ENCODE data around the gene AKIRIN1.
"Not testable (repeated sequence)": the region's sequence is repeated elsewhere in the genome, so short reads cannot be mapped to it uniquely, and the experiment has no call there.

The AKIRIN1 gene

DNA sequence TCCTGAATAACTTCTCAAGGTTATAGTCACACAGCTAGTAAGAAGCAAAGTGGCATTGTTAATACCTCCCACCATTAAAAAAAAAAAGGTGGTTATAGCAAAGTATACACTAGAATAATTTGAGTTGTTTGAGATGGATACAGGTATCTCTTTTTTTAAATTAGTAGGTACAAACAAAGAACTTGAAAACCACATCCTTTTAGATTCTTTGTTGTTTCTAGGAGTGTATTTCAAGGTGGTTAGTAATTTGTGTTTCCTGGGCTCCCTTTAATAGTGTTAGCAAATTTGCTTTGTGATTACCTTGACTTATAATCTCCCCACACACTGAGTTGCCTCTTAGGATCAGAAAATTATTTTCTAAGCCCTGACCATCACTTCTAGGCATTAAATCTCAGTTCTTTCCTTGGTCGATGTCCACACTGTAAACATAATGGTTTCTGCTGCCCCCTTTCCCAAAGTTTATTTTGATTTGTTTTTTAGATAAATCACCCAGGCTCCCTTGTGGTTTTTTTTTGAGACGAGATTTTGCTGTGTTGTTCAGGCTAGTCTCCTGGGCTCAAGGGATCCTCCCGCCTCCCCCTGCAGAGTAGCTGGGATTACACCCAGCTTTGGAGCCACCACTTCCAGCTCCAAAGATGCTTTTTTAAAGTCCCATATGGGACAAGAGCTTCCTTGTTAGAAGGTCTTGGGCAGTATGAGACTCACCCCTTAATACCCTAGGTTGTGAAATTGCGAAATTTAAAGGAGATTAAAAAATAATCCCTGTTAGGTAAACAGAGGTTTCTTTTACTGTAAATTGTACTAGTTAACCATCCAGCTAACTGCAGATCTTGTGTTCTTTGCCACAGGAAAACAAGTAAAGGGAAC is 6.2 kb downstream of the AKIRIN1 start:
- no peak for DNase-seq

GRCh38 chr1:38997901-38998190 is 6.8 kb downstream of the AKIRIN1 start:
- DNase-seq, result no peak

DNA sequence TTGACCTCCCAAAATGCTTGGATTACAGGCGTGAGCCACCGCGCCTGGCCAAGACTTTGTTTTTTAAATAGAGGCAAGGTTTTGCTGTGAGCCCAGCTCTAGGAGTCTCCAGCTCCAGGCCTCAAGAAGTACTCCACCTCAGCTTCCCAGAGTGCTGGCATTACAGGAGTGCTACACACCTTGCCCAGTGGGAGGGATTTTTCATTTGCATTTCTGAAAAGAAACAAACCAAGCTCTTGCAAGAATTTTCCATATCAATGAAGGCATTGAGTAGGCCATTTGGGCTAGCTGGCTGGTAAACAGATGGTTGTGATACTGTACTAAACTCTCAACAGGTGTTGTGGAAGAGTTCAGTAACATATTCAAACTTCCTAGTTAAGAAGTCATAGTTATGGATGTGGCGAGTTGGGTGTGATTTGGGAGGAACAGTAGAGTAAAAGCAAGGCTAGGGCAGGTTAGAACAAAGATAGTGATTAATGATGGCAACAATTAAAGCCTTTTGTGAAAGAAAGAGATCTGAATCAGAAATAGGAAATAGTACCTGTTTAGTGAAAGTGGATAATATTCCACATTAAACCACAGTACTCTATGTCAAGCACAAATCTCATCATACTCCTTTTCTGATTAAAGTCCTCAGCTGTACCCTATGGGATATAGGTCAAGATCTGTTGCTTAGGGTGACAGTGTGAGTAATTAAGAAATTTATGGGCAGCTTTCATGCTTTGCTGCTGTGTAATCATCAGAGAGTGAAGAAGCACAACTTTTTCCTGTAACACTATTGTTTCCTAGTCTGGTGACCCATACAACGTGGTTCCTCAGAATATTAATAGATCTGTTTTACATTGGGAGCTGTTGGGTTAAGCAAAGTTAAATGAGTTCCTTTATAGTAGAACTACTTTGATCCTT is 10.7 kb downstream of the AKIRIN1 start:
- no peak for DNase-seq

GRCh38 chr1:39003281-39003680 is 12.2 kb downstream of the AKIRIN1 start:
- no peak for DNase-seq

- no peak for DNase-seq
Measured at GRCh38 chr1:39003794-39004193, 12.7 kb downstream of the AKIRIN1 start.

GRCh38 chr1:39006287-39006686 is 15.2 kb downstream of the AKIRIN1 start:
- DNase-seq, result no peak

DNA sequence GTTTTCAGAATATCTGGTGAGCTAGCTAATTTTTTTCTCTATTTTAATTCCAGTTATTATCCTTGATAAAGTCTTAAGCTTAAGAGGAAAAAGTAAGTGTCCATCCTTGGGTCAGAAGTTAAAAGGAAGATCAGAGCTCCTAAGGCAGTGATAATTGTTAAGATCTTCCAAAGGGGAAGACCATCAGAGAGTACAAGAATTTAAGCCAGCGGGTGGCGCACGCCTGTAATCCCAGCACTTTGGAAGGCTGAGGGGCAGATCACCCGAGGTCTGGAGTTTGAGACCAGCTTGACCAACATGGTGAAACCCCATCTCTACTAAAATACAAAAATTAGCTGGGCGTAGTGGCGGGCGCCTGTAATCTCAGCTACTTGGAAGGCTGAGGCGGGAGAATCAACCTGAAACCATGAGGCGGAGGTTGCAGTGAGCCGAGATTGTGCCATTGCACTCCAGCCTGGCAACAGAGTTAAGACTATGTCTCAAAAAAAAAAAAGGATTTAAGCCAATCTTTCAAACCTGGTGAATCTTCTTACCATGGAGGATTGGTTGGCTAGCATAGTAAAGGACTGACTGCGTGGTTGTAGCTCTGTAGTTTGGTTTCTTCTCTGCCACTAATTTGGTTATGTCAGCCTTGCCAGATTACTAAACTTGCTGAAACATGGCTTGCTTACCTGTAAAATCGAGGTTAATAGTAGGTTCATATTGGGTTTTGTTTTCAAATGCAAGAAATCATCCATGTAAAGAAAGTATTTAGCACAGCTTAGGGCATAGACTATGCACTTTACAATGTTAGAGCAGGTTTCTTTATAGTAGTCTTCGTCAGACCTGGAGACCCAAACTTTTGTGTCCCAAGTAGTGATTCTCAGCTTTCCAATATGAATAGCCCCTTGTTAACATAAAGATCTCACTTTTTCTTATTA is 15.9 kb downstream of the AKIRIN1 start:
- no peak for DNase-seq

DNA sequence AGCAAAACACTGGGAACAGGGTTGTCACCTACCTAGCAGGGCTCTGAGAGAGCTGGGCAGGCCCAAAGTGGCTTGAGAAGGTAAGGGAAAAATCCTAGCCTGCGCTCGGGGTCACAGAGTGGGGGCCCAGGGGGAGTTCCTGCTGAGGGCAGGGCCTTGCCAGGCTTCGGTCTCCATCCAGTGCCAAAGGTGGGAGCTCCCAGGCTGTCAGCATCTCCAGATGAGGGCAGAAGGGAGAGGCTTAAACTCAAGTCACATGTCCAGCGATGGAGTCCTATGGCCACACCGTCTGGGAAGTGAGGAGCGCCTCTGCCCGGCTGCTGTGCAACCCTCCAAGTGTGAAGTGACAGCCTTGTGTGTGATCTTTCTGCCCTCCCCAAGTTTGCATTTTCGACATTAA is 23.9 kb downstream of the AKIRIN1 start:
- DNase-seq, result not testable (repeated sequence)

GRCh38 chr1:39016604-39017171 is 25.6 kb downstream of the AKIRIN1 start:
- DNase-seq, result no peak

- no peak for DNase-seq
Measured at GRCh38 chr1:39017266-39017665, 26.2 kb downstream of the AKIRIN1 start.

DNA sequence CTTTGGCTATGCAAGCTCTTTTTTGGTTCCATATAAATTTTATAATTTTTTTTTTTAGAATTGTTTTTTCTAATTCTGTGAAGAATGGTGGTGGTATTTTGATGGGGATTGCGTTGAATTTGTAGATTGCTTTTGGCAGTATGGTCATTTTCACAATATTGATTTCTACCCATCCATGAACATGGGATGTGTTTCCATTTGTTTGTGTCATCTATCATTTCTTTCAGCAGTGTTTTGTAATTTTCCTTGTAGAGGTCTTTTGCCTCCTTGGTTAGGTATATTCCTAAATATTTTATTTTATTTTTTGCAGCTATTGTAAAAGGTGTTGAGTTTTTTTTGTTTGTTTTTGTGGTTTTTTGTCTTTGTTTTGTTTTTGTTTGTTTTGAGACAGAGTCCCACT is 29.4 kb downstream of the AKIRIN1 start:
- not testable (repeated sequence) for DNase-seq

GRCh38 chr1:39021426-39021825 is 30.4 kb downstream of the AKIRIN1 start:
- DNase-seq, result no peak

DNA sequence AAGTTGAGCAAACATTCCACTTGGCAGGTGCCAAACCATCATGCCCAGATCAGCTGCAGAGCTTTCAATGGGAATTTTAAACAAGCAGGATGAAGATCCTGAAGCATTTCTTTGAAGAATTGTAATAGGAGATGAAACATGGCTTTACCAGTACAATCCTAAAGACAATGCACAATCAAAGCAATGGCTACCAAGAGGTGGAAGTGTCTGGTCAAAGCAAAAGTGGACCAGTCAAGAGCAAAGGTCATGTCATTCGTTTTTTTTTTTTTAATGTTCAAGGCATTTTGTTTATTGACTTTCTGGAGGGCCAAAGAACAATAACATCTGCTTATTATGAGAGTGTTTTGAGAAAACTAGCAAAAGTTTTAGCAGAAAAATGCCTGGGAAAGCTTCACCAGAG is 32.1 kb downstream of the AKIRIN1 start:
- DNase-seq, result no peak

DNA sequence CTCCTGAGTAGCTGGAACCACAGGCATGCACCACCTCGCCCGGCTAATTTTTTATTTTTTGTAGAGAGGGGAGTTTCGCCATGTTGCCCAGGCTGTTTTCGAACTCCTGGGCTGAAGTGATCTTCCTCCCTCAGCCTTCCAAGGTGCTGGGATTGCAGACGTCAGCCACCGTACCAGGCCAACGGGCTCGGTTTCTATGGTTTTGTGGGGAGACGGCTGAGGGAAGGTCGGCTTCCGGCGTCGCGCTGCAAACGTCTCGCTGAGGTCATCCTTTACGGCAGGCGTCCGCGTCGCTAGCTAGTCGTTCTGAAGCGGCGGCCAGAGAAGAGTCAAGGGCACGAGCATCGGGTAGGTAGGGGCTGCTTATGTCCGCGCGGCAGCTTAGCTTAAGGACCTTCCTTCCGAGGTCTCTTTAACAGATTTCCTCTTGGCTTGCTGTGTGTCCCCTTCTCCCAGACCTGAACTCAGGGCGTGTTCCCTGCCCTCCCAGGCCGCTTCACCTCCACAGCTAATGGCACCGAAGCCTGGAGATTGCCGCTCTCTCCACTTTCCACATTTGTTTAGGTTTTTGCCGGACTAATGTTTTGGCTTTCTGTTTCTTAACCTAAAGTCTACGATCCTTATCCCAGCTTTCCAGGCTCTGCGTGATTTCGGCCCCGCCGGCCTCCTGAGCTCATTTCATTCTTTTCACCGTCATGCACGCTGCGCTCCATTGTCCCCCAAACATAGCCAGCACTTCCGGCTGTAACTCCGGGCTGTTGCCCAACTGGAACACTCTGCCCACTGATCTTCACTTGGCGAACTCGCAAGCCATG is 35.2 kb downstream of the AKIRIN1 start, which contains the start of gene NDUFS5:
NDUFS5 (plus strand) TSS at position 300 of the 815 bp plus-strand sequence. CDS start 2,375 bp downstream, outside the sequence.
- peak; percentile 91 for DNase-seq

DNA sequence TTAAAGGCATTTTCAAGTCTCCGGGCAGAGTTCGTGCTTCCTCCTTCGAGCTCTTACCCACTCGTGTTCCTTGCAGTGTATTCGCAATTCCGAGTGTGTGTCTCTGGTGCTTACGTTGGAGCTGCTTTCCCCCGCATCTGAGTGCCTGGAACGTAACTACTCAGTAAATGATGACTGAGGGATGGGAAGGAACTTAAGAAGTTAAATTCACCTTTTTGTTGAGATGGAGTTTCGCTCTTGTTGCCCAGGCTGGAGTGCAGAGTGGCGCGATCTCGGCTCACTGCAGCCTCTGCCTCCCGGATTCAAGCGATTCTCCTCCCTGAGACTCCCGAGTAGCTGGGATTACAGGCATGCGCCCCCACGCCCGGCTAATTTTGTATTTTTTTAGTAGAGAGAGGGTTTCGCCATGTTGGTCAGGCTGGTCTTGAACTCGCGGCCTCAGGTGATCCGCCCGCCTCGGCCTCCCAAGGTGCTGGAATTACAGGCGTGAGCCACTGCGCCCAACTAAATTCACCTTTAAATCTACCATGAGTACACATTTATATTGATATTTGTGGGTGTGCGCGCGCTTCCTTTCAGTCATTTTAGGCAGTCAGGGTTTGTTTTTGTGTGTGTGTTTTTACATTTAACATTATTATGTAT is 35.9 kb downstream of the AKIRIN1 start:
- no peak for DNase-seq

DNA sequence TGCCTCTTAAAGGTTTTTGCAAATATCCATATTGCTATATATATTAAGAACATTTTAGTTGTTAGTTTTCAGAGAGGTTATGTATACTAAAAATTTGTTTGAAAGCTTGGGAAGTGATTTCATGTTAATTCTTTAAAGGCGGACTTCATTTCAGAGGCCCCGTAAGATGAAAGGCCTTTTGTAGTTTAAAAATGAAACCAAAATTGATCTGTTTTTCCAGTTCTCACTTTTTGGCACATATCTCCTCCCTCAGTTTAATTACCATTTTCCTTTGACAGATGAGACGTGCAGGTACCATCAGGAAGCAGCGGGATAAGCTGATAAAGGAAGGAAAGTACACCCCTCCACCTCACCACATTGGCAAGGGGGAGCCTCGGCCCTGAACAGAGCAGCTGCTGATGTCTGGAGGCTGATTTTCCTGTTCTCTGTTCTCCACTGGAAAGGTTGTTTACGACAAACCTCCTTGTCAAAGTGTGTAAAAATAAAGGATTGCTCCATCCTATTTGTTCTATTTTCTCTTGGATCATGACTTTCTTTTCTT is 43.1 kb downstream of the AKIRIN1 start:
- DNase-seq, result no peak

GRCh38 chr1:39036678-39037077 is 45.6 kb downstream of the AKIRIN1 start:
- no peak for DNase-seq

GRCh38 chr1:39043513-39043912 is 52.4 kb downstream of the AKIRIN1 start:
- no peak for DNase-seq

- no peak for DNase-seq
Measured at GRCh38 chr1:39044762-39045161, 53.7 kb downstream of the AKIRIN1 start.

DNA sequence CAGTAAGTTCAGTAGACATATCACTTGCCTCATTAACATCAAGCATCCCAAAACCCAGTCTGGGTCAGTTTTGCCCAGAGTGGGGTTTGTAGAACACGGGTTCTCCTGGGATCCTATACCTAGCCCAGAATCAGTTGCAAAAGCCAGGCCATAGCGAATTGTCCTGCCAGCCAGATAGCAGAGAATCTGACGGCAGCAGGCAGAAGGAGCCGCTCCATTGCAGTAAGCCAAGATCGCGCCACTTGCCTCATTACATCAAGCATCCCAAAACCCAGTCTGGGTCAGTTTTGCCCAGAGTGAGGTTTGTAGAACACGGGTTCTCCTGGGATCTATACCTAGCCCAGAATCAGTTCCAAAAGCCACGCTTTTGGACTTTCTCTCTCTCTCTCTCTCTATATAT is 54.2 kb downstream of the AKIRIN1 start:
- no peak for DNase-seq

All from NCI-H1105 treated with DMSO at 0.1 percent for 48 hours (cell line).